ENCODE results near the gene PCNX2.

GRCh38 chr1:233320023-233320422 lies 24.5 kb upstream of the PCNX2 start:
- TF ChIP-seq CTCF (IDR thresholded peaks at IDR 0.05; ENCODE audit: poor library complexity) (no peak), EZH2phosphoT487 (IDR thresholded peaks at IDR 0.05; ENCODE audit: low read depth, severe bottlenecking, unreplicated experiment) (no peak)

Data from hepatocyte (in vitro differentiated cells).